Measurements from ENCODE around the gene PTPRN2.

The PTPRN2 gene

GRCh38 chr7:157609932-157610640 lies 977.5 kb downstream of the PTPRN2 start:
- in situ Hi-C loops (cut with MboI; ENCODE audit: low sequenced_read_pairs, unreplicated experiment), result no loop called here
- no peak for TF ChIP-seq CTCF (IDR thresholded peaks at IDR 0.05; ENCODE audit: borderline replicate concordance, control extremely low read depth, extremely low read depth, insufficient read depth, missing control alignments)
- DNase-seq (ENCODE audit: low spot score), result no peak

GRCh38 chr7:157609516-157609915 lies 978.1 kb downstream of the PTPRN2 start:
- TF ChIP-seq CTCF (IDR thresholded peaks at IDR 0.05; ENCODE audit: borderline replicate concordance, control extremely low read depth, extremely low read depth, insufficient read depth, missing control alignments), result no peak
- in situ Hi-C loops (cut with MboI; ENCODE audit: low sequenced_read_pairs, unreplicated experiment), result no loop called here
- no peak for DNase-seq (ENCODE audit: low spot score)

GRCh38 chr7:157607218-157607617 lies 980.4 kb downstream of the PTPRN2 start:
- DNase-seq (ENCODE audit: low spot score), result no peak
- in situ Hi-C loops (cut with MboI; ENCODE audit: low sequenced_read_pairs, unreplicated experiment), result no loop called here
- TF ChIP-seq CTCF (IDR thresholded peaks at IDR 0.05; ENCODE audit: borderline replicate concordance, control extremely low read depth, extremely low read depth, insufficient read depth, missing control alignments), result no peak

GRCh38 chr7:157606140-157606539 lies 981.5 kb downstream of the PTPRN2 start:
- in situ Hi-C loops (cut with MboI; ENCODE audit: low sequenced_read_pairs, unreplicated experiment), result no loop called here
- TF ChIP-seq CTCF (IDR thresholded peaks at IDR 0.05; ENCODE audit: borderline replicate concordance, control extremely low read depth, extremely low read depth, insufficient read depth, missing control alignments), result no peak
- no peak for DNase-seq (ENCODE audit: low spot score)

DNA sequence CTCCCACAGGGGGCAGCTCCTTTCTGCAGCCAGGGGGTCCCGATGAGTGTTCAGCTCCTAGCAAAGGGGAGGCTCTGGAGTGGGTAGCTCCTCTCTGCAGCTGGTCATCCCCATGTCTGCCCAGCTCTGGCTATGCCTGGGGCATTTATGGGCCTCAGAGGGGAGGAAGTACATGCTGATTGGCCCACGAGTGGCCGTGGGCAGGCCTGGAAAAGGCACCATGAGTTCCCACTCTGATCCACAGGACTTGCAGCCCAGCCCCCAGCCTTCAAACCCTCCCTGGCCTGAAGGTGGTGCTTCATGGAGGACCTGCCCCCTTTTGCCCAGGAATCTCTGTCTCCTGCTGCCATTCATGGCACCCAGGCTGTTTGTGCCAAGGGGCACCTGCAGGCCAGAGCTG lies 982.0 kb downstream of the PTPRN2 start:
- in situ Hi-C loops (cut with MboI; ENCODE audit: low sequenced_read_pairs, unreplicated experiment), result no loop called here
- DNase-seq (ENCODE audit: low spot score), result no peak
- TF ChIP-seq CTCF (IDR thresholded peaks at IDR 0.05; ENCODE audit: borderline replicate concordance, control extremely low read depth, extremely low read depth, insufficient read depth, missing control alignments), result no peak

DNA sequence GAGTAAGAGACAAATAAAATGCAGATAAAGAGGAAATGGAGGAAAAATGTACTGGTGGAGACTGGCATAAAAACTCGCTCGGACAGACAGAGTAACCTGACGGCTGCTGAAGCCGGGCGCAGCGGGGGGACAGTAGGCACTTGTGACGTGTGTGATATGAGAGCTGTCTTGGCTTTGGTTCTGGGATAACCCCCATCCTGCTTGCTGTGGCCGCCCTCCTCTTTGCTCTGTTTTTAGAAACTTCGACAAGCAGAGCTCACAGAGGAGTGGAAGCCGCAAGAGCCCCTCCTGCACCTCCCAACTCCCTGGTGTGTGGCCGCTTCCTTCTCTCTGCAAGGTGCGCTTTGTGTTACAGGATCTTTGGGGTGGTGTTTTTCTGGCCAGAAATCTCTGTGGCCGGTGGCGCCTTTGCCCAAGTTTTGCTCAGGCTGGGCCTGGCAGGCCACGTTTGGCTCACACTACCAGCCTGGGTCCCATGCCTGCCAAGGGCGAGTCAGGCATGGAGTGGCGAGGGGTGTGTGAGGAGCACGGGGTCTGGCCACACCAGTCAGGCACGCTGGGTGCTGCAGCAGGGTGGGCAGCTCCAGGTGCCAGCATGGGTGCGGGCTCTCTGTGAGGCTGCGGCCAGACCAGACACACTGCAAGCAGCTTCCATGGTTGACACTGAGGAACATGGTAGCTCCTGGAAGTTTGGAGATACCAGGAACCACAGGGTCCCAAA lies 982.8 kb downstream of the PTPRN2 start:
- in situ Hi-C loops (cut with MboI; ENCODE audit: low sequenced_read_pairs, unreplicated experiment), result no loop called here
- no peak for TF ChIP-seq CTCF (IDR thresholded peaks at IDR 0.05; ENCODE audit: borderline replicate concordance, control extremely low read depth, extremely low read depth, insufficient read depth, missing control alignments)
- no peak for DNase-seq (ENCODE audit: low spot score)
